UCSD-AML1 (cell line): Measurements from ENCODE around the gene SLC11A1.

Source experiments
- DNase-seq: peaks from one replicate; lab custom pipeline; 2025; ENCODE audit not compliant: unreplicated experiment; lab: John Stamatoyannopoulos, UW

SLC11A1 gene

DNA sequence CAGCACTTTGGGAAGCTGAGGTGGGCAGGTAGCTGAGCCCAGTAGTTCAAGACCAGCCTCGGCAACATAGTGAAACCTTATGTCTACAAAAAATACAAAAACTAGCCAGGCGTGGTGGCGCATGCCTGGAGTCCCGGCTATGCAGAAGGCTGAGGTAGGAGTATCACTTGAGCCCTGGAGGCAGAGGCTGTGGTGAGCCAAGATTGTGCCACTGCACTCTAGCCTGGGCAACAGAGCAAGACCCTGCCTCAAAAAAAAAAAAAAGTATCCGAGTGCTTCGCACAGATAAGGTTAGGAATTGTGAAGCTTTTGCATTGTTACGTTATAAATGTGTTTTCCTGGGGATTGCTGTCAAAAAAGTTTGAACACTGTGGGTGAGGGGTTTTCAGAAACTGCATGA lies 21.7 kb downstream of the SLC11A1 start:
- no peak for DNase-seq

DNA sequence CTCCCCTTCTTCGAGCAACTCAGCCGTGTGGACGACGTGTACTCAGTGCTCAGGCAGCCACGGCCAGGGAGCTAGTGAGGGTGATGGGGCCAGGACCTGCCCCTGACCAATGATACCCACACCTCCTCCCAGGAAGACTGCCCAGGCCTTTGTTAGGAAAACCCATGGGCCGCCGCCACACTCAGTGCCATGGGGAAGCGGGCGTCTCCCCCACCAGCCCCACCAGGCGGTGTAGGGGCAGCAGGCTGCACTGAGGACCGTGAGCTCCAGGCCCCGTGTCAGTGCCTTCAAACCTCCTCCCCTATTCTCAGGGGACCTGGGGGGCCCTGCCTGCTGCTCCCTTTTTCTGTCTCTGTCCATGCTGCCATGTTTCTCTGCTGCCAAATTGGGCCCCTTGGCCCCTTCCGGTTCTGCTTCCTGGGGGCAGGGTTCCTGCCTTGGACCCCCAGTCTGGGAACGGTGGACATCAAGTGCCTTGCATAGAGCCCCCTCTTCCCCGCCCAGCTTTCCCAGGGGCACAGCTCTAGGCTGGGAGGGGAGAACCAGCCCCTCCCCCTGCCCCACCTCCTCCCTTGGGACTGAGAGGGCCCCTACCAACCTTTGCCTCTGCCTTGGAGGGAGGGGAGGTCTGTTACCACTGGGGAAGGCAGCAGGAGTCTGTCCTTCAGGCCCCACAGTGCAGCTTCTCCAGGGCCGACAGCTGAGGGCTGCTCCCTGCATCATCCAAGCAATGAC lies 22.4 kb downstream of the SLC11A1 start:
- no peak for DNase-seq

DNA sequence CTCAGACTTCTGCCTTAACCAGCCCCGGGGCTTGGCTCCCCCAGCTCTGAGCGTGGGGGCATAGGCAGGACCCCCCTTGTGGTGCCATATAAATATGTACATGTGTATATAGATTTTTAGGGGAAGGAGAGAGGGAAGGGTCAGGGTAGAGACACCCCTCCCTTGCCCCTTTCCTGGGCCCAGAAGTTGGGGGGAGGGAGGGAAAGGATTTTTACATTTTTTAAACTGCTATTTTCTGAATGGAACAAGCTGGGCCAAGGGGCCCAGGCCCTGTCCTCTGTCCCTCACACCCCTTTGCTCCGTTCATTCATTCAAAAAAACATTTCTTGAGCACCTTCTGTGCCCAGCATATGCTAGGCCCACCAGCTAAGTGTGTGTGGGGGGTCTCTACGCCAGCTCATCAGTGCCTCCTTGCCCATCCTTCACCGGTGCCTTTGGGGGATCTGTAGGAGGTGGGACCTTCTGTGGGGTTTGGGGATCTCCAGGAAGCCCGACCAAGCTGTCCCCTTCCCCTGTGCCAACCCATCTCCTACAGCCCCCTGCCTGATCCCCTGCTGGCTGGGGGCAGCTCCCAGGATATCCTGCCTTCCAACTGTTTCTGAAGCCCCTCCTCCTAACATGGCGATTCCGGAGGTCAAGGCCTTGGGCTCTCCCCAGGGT lies 23.1 kb downstream of the SLC11A1 start:
- no peak for DNase-seq

DNA sequence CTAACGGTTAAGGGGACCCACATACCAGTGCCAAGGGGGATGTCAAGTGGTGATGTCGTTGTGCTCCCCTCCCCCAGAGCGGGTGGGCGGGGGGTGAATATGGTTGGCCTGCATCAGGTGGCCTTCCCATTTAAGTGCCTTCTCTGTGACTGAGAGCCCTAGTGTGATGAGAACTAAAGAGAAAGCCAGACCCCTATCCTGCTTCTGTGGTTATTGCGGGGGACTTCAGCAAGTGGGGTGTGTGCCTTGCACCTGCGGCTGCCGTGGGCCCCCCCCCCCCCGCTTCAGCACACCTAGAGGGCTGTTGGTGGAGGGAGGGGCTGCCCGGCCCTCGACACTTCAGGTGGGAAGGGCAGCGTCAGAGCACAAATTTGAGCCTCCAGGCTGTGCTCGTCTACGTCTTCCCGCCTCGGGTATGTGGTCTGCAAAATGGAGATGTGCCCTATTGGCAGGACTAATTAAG lies 23.7 kb downstream of the SLC11A1 start:
- DNase-seq, result peak; percentile 72

DNA sequence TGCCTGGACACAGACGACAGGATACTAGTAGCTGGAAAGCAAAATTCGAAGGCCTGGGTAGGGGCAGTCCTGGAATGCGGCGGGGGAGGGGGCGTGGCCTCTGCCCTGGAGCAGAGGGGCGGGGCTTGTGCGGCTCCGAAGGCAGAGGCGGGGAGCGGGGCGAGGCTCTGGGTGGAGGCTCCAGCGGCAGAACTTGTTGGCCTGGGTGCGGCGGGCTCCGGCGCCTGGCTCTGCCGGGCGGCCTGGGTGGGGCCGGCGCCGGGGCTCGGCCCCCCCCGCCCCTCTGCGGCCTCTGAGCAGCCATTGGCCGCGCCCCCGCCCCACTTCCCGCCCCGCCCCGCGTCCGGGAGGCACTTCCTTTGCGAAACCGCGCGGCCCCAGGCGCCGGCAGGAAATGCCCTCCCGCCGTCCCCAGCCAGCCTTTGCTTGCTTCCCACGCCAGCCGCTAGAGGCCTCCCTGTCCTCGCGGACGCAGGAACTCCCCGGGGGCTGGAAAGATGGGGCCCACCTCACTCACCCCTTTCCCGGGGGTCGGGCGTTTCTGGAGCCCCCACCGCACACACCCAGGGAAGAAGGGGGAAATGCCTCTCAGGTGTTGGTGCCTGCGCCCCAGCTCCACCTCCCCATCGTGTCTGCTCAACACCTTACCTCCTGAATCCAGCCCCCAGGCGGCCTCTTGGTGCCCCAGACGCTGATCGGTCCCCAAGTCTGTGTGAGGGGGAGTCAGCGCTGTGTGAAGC lies 24.3 kb downstream of the SLC11A1 start:
- DNase-seq, result peak; percentile 98

DNA sequence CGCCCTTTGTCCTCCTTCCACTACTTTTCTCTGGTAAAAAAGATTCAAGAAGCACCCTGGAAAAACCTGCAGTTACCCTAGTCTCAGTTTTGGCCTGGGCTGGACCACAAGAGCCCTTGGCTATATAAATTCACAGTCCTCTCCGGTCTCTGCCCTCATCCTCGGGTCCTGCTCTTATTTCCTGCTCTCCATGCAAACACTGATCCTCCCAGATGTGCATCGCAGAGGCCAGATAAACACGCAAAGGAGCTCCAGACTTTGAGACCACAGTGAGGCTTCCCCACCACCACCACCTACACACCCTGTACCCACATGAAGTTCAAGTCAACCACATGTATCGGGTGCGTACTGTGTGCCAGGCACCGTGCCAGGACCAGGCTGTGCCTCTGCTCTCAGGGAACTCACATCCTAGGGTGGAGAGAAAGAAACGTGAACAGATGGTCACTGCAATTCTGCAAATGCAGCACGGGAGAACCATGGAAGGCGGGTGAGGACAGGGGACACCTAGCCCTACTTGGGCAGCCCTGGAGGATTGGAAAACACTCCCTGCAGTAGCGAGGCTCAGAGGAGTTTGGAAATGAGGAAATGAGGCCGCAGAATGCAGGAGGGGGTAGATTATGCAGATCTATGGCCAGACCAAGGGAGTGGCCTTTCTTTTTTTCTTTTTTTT lies 25.0 kb downstream of the SLC11A1 start:
- peak; percentile 77 for DNase-seq

DNA sequence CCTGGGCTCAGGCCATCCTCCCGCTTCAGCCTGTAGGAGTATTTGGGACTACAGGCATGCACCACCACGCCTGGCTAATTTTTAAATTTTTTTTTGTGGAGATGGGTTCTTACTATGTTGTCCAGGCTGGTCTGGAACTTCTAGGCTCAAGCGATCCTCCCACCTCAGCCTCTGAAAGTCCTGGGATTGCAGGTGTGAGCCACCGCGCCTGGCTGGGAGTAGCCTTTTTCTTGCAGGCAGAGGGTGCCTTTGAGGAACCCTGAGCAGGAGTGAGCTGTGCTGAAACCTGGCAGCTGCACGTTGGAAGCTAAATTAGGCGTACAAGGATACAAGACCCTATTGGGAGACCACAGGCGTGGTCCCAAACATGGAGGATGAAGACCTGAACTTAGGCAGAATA lies 25.6 kb downstream of the SLC11A1 start:
- no peak for DNase-seq

DNA sequence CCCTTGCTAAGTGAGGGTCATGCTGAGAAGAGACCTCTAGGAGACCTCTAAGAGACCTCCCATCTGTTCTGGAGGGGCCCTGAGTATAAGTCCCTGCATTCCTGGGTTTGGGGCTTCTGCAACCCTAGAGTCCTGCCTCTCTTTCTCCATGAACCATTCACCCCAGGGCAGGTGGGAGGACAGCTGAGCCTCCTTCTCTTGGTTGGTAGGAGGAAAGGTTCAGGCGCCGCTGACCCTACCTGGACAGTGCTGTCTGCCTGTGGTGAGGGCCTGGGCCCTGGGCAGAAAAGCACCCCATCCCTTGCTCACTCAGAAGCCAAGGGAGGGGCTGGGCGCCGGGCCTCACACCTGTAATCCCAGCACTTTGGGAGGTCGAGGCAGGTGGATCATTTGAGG lies 36.2 kb downstream of the SLC11A1 start:
- DNase-seq, result no peak

DNA sequence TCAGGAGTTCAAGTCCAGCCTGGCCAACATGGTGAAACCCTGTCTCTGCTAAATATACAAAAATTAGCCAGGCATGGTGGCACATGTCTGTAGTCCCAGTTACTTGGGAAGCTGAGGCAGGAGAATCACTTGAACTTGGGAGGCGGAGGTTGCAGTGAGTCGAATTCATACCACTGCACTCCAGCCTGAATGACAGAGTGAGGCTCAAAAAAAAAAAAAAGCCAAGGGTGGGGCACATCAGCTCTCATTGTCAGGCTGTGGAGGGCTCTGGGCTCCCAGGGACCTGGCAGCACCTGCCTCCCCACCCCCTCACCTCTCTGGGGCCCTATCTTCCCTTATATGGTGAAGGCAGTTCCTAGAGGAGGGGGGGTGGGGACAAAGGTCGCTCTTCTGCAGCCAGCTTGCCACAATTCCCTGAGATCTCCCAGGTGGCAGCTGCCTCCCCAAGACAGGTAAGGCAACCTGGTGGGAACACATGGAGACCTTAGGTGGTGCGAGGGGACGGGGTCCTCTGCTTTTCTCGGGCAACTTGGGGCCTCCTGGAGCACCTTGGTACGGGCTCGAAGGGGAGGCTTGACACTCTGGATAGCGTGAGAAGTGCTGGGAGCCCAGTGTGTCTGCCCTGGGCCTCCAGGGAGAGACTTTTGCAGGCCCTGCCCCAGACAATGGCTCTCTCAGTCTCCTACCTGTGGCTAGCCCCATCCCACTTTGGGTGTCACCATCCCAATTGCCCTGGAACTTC lies 36.8 kb downstream of the SLC11A1 start, which contains the start of gene VIL1:
Gene VIL1, plus strand, starts transcription at position 407 of the 742 bp plus-strand sequence. CDS start 4,656 bp downstream, outside the sequence.
- DNase-seq, result no peak

DNA sequence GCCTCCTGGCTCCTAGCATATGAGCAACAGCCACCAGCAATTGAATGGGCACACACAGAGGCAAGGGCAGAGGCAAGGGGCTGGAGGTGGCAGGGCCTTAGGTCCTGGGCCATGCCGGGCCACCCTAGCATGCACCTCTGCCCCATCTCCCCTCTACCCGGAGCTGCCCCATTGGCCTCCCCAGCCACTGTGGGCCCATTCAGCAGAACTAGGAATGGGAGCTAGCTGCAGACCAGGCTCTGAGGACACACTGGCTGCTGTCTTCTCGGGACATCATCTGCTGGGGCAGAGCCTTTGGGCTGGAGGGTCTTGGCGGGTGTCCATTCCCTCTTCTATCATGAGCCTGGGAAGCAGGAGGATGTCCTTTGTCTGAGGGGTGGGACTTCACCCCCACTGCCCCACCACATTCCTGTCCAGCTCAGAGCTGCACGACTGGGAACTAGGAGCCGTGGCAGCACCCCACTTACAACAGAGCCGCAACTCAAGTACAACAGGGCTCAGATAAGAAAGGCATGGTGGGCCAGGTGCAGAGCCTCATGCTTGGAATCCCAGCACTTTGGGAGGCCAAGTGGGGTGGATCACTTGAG lies 37.6 kb downstream of the SLC11A1 start:
- DNase-seq, result no peak

DNA sequence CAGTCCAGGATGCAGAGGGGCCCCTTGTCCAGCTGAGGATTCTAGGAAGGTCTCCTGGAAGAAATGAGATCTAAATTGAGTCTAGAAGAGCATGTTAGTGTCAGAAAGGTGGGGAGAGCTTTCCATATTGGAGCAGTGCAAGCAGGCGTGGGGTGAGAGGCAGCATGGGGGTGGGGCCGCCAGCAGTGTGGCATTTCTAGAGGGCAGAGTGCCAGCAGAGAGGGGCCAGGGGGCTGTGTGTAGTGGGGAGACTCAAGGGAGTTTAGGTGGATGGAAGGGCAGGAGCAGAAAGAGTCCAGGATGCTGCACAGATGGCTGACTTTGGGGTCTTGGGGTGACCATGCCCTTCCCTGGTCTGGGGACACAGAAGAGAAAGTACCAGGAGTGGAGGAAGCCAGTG lies 39.0 kb downstream of the SLC11A1 start:
- DNase-seq, result no peak

DNA sequence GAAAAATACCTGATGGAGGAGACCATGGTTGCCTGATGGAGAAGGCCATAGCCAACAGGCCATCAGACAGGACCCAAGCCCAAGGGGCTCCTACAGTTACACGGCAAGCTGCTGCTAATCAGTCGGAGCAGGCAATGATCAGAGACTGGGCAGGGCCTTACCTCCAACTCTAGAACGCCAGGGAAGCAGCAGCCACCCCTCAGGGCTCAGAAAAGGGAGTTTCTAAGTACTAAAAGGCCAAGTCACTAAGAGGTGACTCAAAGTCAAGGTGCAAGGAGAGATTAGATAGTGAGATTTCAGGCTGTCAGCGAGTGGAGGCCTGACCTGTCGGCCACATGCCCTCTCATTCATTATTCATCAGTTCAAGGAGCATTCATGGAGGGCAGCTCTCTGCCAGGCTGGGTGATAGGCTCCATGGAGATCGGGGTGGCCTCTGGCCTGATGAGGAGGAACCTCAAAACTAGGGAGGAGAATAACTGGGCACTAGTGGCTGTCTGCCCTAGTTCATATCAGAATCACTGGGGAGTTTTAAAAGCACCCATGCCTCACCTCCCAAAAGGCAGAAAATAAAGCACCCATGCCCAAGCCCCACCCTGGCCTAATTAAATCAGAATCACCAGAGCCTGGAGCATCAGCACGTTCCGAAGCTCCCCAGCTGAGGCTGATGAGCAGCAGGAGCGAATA lies 40.5 kb downstream of the SLC11A1 start:
- no peak for DNase-seq

DNA sequence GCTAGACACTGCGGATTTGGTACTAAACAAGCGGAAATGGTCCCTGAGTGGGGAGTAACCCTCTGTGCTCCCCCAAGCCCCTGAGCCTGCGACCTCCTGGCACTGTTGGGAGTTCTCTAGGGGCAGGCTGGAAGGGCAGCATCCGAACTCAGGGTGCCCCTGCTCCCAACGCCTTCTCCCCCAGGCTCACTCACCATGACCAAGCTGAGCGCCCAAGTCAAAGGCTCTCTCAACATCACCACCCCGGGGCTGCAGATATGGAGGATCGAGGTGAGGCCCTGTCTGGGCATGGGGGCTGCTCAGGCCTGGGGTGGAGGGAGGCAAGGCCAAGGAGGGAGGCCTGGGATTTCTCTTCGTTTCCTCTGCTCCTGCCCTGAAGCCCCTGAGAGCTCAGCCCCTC lies 41.5 kb downstream of the SLC11A1 start:
- DNase-seq, result no peak

DNA sequence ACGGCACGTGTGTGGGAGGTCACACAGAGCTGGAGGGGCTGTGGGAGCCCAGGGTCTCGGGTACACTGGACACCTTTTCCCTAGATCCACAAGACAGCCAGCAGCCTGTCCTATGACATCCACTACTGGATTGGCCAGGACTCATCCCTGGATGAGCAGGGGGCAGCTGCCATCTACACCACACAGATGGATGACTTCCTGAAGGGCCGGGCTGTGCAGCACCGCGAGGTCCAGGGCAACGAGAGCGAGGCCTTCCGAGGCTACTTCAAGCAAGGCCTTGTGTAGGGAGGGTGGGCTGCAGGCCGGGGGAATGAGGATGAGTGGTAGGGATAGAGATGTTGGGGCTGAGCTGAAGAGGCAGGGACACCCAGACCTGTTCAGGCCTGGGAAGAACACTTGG lies 43.5 kb downstream of the SLC11A1 start:
- DNase-seq, result no peak

DNA sequence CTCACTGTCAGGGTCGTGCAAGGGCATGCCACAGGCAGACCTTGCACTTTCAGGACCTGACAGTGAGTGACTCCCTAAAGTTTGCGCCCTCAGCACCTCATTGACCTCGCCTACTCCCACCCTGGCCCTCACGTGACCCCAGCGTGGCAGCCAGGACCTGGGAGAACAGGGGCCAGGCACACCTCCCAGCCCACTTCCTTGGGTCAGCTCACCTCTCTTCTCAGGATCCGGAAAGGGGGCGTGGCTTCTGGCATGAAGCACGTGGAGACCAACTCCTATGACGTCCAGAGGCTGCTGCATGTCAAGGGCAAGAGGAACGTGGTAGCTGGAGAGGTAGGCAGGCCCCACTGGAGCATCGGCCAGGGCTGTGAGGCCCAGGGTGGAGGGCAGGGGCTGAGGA lies 45.7 kb downstream of the SLC11A1 start:
- DNase-seq, result no peak

DNA sequence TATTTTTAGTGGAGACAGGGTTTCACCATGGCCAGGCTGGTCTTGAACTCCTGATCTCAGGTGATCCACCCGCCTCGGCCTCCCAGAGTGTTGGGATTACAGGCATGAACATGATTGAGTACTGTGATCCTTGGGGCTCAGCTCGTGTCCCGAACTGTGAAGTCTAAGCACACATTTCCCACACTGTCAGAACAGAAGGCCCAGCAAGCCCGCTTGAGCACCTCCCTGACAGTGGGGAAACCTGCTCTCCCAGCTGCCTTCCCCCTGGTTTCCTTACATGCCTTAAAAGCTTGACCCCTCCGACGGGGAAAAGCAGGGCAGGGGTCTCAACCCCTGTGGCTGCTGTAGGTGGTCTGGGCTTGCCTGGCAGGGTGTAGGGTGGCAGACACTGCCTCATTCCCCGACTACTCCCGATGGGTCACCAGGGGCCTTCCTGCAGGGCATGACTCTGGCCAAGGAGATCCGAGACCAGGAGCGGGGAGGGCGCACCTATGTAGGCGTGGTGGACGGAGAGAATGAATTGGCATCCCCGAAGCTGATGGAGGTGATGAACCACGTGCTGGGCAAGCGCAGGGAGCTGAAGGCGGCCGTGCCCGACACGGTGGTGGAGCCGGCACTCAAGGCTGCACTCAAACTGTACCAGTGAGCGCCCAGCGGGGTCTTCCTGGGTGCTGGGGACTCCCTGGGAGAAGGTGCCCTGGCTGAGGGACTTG lies 46.9 kb downstream of the SLC11A1 start:
- DNase-seq, result no peak

DNA sequence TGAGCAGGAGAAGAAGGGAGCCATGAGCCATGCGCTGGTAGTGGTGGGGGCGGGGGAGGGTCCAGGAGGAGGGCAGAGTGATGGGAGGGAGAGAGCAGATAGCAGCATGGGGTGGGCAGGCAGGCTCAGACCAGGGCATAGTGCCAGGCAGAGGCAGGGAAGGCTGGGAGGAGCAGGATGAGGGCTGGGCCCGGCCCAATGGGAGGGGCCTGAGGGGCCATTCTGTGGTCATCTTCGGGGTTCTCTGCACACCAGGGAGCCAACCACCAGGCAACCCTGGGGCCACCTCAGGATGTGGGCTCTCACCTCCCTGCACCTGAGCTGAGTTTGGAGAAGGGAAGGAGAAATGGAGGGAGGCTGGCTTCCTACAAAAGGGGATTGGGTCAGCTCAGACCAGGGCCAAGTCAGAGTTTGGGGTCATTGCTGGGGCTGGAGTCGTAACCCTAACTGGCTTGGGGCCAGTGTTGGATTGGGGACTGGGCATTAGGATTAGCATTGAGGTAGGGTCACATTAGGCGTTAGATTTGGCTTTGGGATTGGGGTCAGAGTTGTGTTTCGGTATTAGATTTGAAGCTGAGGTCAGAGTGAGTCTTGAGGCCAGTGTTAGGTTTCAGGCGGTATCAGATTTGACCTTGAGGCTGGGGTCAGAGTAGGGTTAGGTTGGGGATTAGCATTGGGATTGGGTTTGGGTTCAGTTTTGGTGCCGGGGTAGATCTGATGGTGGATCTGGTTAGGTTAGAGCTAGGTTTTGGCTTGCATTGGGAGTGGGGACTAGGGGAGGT lies 48.0 kb downstream of the SLC11A1 start:
- no peak for DNase-seq

DNA sequence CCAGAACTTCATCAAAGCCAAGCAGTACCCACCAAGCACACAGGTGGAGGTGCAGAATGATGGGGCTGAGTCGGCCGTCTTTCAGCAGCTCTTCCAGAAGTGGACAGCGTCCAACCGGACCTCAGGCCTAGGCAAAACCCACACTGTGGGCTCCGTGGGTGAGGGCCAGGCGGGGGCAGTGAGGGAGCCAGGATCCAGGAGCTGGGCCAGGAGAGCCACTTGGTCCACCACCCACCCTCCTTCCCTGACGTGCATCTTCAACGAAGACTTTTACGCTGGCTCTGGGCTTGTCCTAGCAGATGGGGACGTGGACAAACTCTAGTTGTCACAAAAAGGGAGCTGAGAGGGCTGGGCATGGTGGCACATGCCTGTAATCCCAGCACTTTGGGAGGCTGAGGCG lies 48.6 kb downstream of the SLC11A1 start:
- no peak for DNase-seq
